AG04450 (cell line): Measurements from ENCODE around the gene GRK7. TPM values are rescaled to one million over a fixed set of nuclear protein-coding genes. Genes with fewer than 3 reads are reported as not detected.
A peak's percentile ranks its signal among the peaks of the same experiment; 100 is the strongest.

Experiments
- CTCF ChIA-PET: fragments of 300-600, 350-600 bp; formaldehyde crosslinking; extraction: SDS; loops from one replicate; lab custom pipeline; 2022; ENCODE audit warnings: antibody characterized with exemption, inconsistent platforms; lab: Charles Lee
- POLR2A ChIA-PET: fragments of 350-600 bp; formaldehyde crosslinking; extraction: SDS; loops from one replicate; lab custom pipeline; 2021; ENCODE audit warnings: antibody characterized with exemption, inconsistent platforms; lab: Yijun Ruan, JAX
- DNase-seq: peaks from one replicate; pipeline ENCODE4 v3.0.0-alpha.2; 2011; ENCODE audit warnings: low read depth, low spot score
- H3K27ac ChIP-seq: one replicate; pipeline ENCODE4 v1.5.1; 2012; ENCODE audit warnings: low read depth, low read length, control low read depth
- H3K27me3 ChIP-seq: one replicate; pipeline ENCODE4 v1.6.0; 2012; ENCODE audit warnings: low read length; ENCODE audit not compliant: control insufficient read depth, insufficient read depth
- H3K4me3 ChIP-seq: 2 replicates; pipeline ENCODE4 v1.5.1; 2011; ENCODE audit warnings: mild to moderate bottlenecking, low read depth, low read length, control low read depth
- H3K9me3 ChIP-seq: 2 replicates; pipeline ENCODE4 v1.5.1; 2012; ENCODE audit warnings: low read length; ENCODE audit not compliant: control insufficient read depth, insufficient read depth
- CTCF ChIP-seq: IDR thresholded peaks from 2 replicates; pipeline ENCODE4 v1.5.1; 2011; ENCODE audit warnings: low read depth, low read length, control low read depth, inconsistent platforms
- polyA plus RNA-seq: library from polyadenylated mRNA; depleted of rRNA; stranded (reverse); fragments of >200 nt; gene quantifications from 2 replicates; pipeline ENCODE4 v1.2.3, GENCODE V29; 2011

GRK7 gene
- polyA plus RNA-seq, 1 experiment = not detected

- ChIA-PET POLR2A (no interaction called here), CTCF (interaction anchor here (0.5 to 1.2 kb wide), 2 partner anchors 9 to 129 kb away, joined by 4 read pairs; partner anchors contain the start of gene RNF7)
- Histone ChIP-seq H3K27ac (no peak overlapping the region), H3K9me3 (no peaks in the 10 kb centered on the region), H3K27me3 (no peaks in the 10 kb centered on the region), H3K4me3 (no peak overlapping the region)
- DNase-seq = no peak
- no peak for TF ChIP-seq CTCF
Measured at GRCh38 chr3:141729240-141729639, 34.0 kb upstream of the GRK7 start.

- ChIA-PET POLR2A (no interaction called here), CTCF (no interaction called here)
- no peak overlapping the region for H3K4me3 ChIP-seq
- no peaks in the 10 kb centered on the region for H3K27me3 ChIP-seq
- H3K9me3 ChIP-seq = no peaks in the 10 kb centered on the region
- no peak for TF ChIP-seq CTCF
- H3K27ac ChIP-seq = no peak overlapping the region
- DNase-seq = no peak
Measured at GRCh38 chr3:141735176-141735575, 28.0 kb upstream of the GRK7 start.

- H3K27ac ChIP-seq = no peak overlapping the region
- CTCF ChIA-PET = interaction anchor here (1.8 kb wide), 1 partner anchor 159 kb away, joined by 6 read pairs; no protein-coding TSS in a partner anchor
- POLR2A ChIA-PET = no interaction called here
- no peak for DNase-seq
- no peaks in the 10 kb centered on the region for H3K27me3 ChIP-seq
- no peak overlapping the region for H3K4me3 ChIP-seq
- no peak for TF ChIP-seq CTCF
- no peaks in the 10 kb centered on the region for H3K9me3 ChIP-seq
Measured at GRCh38 chr3:141735770-141736465, 27.3 kb upstream of the GRK7 start.

- H3K4me3 ChIP-seq = no peak overlapping the region
- no peaks in the 10 kb centered on the region for H3K9me3 ChIP-seq
- CTCF ChIA-PET = interaction anchor here (1.0 to 1.8 kb wide), 3 partner anchors 132 to 160 kb away, joined by 4 to 7 read pairs (median 6); no protein-coding TSS in a partner anchor
- TF ChIP-seq CTCF = no peak
- no peak for DNase-seq
- H3K27ac ChIP-seq = no peak overlapping the region
- POLR2A ChIA-PET = no interaction called here
- no peaks in the 10 kb centered on the region for H3K27me3 ChIP-seq
Measured at GRCh38 chr3:141737093-141737492, 26.1 kb upstream of the GRK7 start.

- no peak for TF ChIP-seq CTCF
- Histone ChIP-seq H3K4me3 (peak overlapping the region; percentile 53), H3K27me3 (no peaks in the 10 kb centered on the region), H3K9me3 (no peaks in the 10 kb centered on the region), H3K27ac (peak overlapping the region; percentile 42)
- POLR2A ChIA-PET = no interaction called here
- CTCF ChIA-PET = interaction anchor here (1.0 to 3.9 kb wide), 13 partner anchors 9 to 539 kb away, joined by 4 to 36 read pairs (median 8); no protein-coding TSS in a partner anchor
- DNase-seq = no peak
Measured at GRCh38 chr3:141737678-141738021, 25.6 kb upstream of the GRK7 start.
